Neural cell (in vitro differentiated cells): ENCODE measurements around the gene CPXM2.

Source experiments
- CTCF ChIP-seq: fragments of 450-650 bp; IDR thresholded peaks from 2 replicates; pipeline ENCODE4 v1.5.1; 2014; ENCODE audit warnings: antibody characterized with exemption, mild to moderate bottlenecking, moderate library complexity; ENCODE audit not compliant: poor library complexity, severe bottlenecking
- EP300 ChIP-seq: fragments of 450-650 bp; conservative IDR thresholded peaks from 2 replicates; pipeline ENCODE4 v1.6.1; 2014; ENCODE audit warnings: antibody characterized with exemption, mild to moderate bottlenecking, moderate library complexity; ENCODE audit not compliant: poor library complexity, severe bottlenecking
- EZH2 ChIP-seq: fragments of 200-600, 300-800 bp; shearing (Covaris generic), sonication (generic); IDR thresholded peaks from 2 replicates; pipeline ENCODE4 v1.6.1; 2014; ENCODE audit warnings: antibody characterized with exemption, low read length, borderline replicate concordance, mild to moderate bottlenecking; ENCODE audit not compliant: insufficient read depth, poor library complexity, severe bottlenecking
- MXI1 ChIP-seq: fragments of 450-650 bp; conservative IDR thresholded peaks from 2 replicates; pipeline ENCODE4 v1.6.1; 2014; ENCODE audit warnings: antibody characterized with exemption, mild to moderate bottlenecking; ENCODE audit not compliant: poor library complexity, severe bottlenecking
- POLR2AphosphoS5 ChIP-seq: IDR thresholded peaks from 2 replicates; pipeline ENCODE4 v1.6.1; 2012
- RAD21 ChIP-seq: fragments of 450-650 bp; conservative IDR thresholded peaks from 2 replicates; pipeline ENCODE4 v1.6.1; 2014; ENCODE audit warnings: antibody characterized with exemption, mild to moderate bottlenecking, moderate library complexity
- REST ChIP-seq: IDR thresholded peaks from 2 replicates; pipeline ENCODE4 v1.6.1; 2012; ENCODE audit warnings: borderline replicate concordance
- SMC3 ChIP-seq: fragments of 450-650 bp; conservative IDR thresholded peaks from 2 replicates; pipeline ENCODE4 v1.6.1; 2014; ENCODE audit warnings: antibody characterized with exemption, mild to moderate bottlenecking, moderate library complexity; ENCODE audit not compliant: poor library complexity
- TAF1 ChIP-seq: IDR thresholded peaks from 2 replicates; pipeline ENCODE4 v1.6.1; 2012; ENCODE audit warnings: low read depth

GRCh38 chr10:123795846-123796590 is 95.6 kb downstream of the CPXM2 start:
- TF ChIP-seq CTCF (no peak), EZH2 (no peak), MXI1 (no peak), REST (no peak), POLR2AphosphoS5 (no peak), SMC3 (no peak), RAD21 (no peak), TAF1 (no peak), EP300 (no peak)
